ENCODE data around the gene PCDH9.

Gene PCDH9

DNA sequence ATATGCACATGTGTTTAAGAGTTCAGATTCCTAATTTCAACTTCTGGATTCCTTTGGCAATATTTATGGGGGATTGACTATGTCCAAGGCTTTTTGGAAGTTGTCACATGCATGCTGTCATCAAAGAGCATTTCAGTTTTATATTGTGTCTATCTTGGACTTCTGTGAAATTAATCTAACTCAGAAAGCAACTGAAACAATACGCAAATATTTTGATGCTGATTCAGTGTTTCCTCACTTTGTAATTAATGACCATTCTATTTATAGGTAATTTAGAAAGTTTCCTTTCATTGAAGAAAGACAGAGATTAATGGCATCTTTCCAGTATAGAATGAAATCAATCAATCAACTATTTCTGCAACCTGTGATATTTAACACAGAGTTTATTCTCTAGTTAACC, 550.1 kb downstream of the PCDH9 start:
- H3K36me3 ChIP-seq (replicated peaks): no peaks in the 10 kb centered on the region
- H3K27ac ChIP-seq: no peak overlapping the region
- no peak overlapping the region for H3K4me3 ChIP-seq (ENCODE audit: low read depth, low read length)
- DNase-seq: no peak
- TF ChIP-seq, protein P1, sequence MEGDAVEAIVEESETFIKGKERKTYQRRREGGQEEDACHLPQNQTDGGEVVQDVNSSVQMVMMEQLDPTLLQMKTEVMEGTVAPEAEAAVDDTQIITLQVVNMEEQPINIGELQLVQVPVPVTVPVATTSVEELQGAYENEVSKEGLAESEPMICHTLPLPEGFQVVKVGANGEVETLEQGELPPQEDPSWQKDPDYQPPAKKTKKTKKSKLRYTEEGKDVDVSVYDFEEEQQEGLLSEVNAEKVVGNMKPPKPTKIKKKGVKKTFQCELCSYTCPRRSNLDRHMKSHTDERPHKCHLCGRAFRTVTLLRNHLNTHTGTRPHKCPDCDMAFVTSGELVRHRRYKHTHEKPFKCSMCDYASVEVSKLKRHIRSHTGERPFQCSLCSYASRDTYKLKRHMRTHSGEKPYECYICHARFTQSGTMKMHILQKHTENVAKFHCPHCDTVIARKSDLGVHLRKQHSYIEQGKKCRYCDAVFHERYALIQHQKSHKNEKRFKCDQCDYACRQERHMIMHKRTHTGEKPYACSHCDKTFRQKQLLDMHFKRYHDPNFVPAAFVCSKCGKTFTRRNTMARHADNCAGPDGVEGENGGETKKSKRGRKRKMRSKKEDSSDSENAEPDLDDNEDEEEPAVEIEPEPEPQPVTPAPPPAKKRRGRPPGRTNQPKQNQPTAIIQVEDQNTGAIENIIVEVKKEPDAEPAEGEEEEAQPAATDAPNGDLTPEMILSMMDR (IDR thresholded peaks at IDR 0.05; ENCODE audit: low read depth, low read length, missing control alignments): no peak
- H3K27me3 ChIP-seq (replicated peaks): no peaks in the 10 kb centered on the region
- in situ Hi-C loops (cut with HindIII; ENCODE audit: low pct_ligation_motif_present, low sequenced_read_pairs): no loop called here

DNA sequence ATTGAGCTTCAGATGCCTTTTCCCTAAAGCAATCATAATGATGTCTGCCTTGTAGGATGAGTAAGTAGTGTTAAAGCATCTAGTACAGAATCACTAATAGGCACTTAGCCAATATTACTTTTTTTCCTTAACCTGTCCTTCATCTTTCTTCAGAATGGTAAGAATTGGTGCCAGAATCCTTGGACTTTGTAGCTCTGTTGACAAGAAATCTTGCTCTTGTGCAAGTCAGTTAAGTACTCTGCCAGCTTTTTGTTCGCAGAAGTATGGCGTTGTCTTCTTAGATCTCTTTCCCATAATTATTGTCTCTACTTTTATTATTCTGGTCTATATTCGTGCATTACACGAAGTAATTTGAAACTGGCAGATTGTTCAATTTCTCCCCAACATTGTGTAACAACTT, 554.5 kb downstream of the PCDH9 start:
- H3K27me3 ChIP-seq (replicated peaks): no peaks in the 10 kb centered on the region
- no peak for DNase-seq
- TF ChIP-seq, protein P1 (IDR thresholded peaks at IDR 0.05; ENCODE audit: low read depth, low read length, missing control alignments): no peak
- in situ Hi-C loops (cut with HindIII; ENCODE audit: low pct_ligation_motif_present, low sequenced_read_pairs): no loop called here
- H3K4me3 ChIP-seq (ENCODE audit: low read depth, low read length): no peak overlapping the region
- H3K36me3 ChIP-seq (replicated peaks): no peaks in the 10 kb centered on the region
- no peak overlapping the region for H3K27ac ChIP-seq

DNA sequence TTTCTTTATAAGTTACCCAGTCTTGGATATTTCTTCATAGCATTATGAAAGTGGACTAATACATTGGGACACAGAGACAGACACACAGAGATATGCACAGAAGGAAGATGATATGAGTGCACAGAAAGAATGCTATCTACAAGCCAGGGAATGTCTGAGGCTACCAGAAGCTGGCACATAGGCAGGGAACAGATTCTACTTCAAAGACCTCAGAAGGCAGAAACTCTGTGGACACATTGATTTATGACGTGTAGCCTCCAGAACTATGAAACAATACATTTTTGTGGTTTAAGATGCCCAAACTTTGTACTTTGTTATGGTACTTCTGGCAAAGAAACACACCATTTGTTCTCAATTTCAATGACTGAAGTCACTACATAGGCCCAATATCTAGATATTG, 556.7 kb downstream of the PCDH9 start:
- H3K4me3 ChIP-seq (ENCODE audit: low read depth, low read length): no peak overlapping the region
- H3K27ac ChIP-seq: peak overlapping the region; percentile 43
- peak; percentile 84 for DNase-seq
- no peaks in the 10 kb centered on the region for H3K27me3 ChIP-seq (replicated peaks)
- TF ChIP-seq, protein P1 (IDR thresholded peaks at IDR 0.05; ENCODE audit: low read depth, low read length, missing control alignments): no peak
- in situ Hi-C loops (cut with HindIII; ENCODE audit: low pct_ligation_motif_present, low sequenced_read_pairs): no loop called here
- H3K36me3 ChIP-seq (replicated peaks): no peaks in the 10 kb centered on the region

DNA sequence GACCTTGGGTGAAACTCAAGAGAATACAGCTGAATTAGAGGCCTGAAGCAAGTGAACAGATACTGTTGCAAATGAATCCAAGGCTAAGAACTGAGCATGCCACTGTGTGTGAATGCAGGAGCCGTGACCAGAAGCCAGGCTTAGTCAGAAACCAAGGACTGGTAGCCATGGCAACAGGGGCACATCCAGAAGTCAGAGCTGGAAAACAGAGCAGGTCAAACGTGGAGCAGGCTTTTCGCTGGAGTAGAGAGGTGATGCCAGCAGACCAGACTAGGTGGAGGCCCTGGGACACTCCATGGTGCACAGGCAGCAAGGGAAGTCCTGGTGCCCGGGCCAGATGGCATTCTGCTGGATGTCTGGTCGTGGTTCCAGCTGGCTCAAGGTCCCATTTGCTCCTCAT, 564.1 kb downstream of the PCDH9 start:
- TF ChIP-seq, protein P1 (IDR thresholded peaks at IDR 0.05; ENCODE audit: low read depth, low read length, missing control alignments): no peak
- H3K36me3 ChIP-seq (replicated peaks): no peaks in the 10 kb centered on the region
- no peaks in the 10 kb centered on the region for H3K27me3 ChIP-seq (replicated peaks)
- in situ Hi-C loops (cut with HindIII; ENCODE audit: low pct_ligation_motif_present, low sequenced_read_pairs): no loop called here
- DNase-seq: peak; percentile 98
- peak overlapping the region; percentile 47 for H3K27ac ChIP-seq
- H3K4me3 ChIP-seq (ENCODE audit: low read depth, low read length): no peak overlapping the region

DNA sequence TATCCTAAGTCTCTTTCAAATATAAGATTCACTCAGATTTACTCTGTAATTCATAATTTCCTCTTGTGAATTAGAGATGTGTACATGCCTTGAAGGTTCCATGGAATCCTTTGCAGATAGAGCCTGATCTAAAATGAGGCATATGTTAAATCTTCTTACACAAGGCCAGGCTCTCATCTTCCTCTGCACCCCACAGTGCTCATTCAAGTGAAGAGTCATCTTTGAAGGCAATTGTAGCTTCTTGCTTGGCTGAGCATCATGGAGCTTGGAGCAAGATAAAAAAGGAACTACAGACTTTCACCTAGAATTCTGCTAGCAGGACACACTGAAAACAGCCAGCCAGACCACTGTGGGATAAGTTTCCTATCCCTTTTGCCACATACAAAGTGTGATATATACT, 566.4 kb downstream of the PCDH9 start:
- DNase-seq: no peak
- no peaks in the 10 kb centered on the region for H3K27me3 ChIP-seq (replicated peaks)
- in situ Hi-C loops (cut with HindIII; ENCODE audit: low pct_ligation_motif_present, low sequenced_read_pairs): no loop called here
- H3K36me3 ChIP-seq (replicated peaks): no peaks in the 10 kb centered on the region
- TF ChIP-seq, protein P1 (IDR thresholded peaks at IDR 0.05; ENCODE audit: low read depth, low read length, missing control alignments): no peak
- no peak overlapping the region for H3K27ac ChIP-seq
- no peak overlapping the region for H3K4me3 ChIP-seq (ENCODE audit: low read depth, low read length)

DNA sequence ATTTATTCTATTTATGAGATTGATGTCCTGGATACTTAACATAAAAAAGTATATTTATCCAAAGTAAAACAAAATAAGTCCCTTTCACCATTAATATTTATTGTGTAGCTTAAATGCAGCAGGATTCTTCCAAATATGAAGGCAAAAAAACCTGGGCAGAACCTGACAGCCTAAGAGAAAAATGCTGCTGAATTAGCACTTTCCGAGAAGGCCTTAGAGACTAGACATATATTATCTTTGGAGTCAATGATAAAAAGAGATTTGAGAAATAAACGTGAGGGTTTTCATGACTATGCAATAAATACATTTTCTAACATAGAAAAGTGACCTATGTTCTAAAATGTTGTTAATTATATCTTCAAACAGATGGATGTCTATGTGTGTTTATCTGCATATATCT, 566.9 kb downstream of the PCDH9 start:
- in situ Hi-C loops (cut with HindIII; ENCODE audit: low pct_ligation_motif_present, low sequenced_read_pairs): no loop called here
- H3K36me3 ChIP-seq (replicated peaks): no peaks in the 10 kb centered on the region
- H3K27ac ChIP-seq: no peak overlapping the region

More for the DNA sequence above, 566.9 kb downstream of the PCDH9 start:
- no peak overlapping the region for H3K4me3 ChIP-seq (ENCODE audit: low read depth, low read length)
- H3K27me3 ChIP-seq (replicated peaks): no peaks in the 10 kb centered on the region
- TF ChIP-seq, protein P1 (IDR thresholded peaks at IDR 0.05; ENCODE audit: low read depth, low read length, missing control alignments): no peak
- DNase-seq: no peak

All from brain microvascular endothelial cell (primary cell).